Neural cell (in vitro differentiated cells): ENCODE measurements around the gene SLC18A3.

Experiments
- CTCF ChIP-seq: fragments of 450-650 bp; IDR thresholded peaks from 2 replicates; pipeline ENCODE4 v1.5.1; 2014; ENCODE audit warnings: antibody characterized with exemption, mild to moderate bottlenecking, moderate library complexity; ENCODE audit not compliant: poor library complexity, severe bottlenecking
- EP300 ChIP-seq: fragments of 450-650 bp; conservative IDR thresholded peaks from 2 replicates; pipeline ENCODE4 v1.6.1; 2014; ENCODE audit warnings: antibody characterized with exemption, mild to moderate bottlenecking, moderate library complexity; ENCODE audit not compliant: poor library complexity, severe bottlenecking
- EZH2 ChIP-seq: fragments of 200-600, 300-800 bp; shearing (Covaris generic), sonication (generic); IDR thresholded peaks from 2 replicates; pipeline ENCODE4 v1.6.1; 2014; ENCODE audit warnings: antibody characterized with exemption, low read length, borderline replicate concordance, mild to moderate bottlenecking; ENCODE audit not compliant: insufficient read depth, poor library complexity, severe bottlenecking
- MXI1 ChIP-seq: fragments of 450-650 bp; conservative IDR thresholded peaks from 2 replicates; pipeline ENCODE4 v1.6.1; 2014; ENCODE audit warnings: antibody characterized with exemption, mild to moderate bottlenecking; ENCODE audit not compliant: poor library complexity, severe bottlenecking
- POLR2AphosphoS5 ChIP-seq: IDR thresholded peaks from 2 replicates; pipeline ENCODE4 v1.6.1; 2012
- RAD21 ChIP-seq: fragments of 450-650 bp; conservative IDR thresholded peaks from 2 replicates; pipeline ENCODE4 v1.6.1; 2014; ENCODE audit warnings: antibody characterized with exemption, mild to moderate bottlenecking, moderate library complexity

- TF ChIP-seq CTCF (no peak), EZH2 (no peak), POLR2AphosphoS5 (no peak), RAD21 (no peak), MXI1 (no peak), EP300 (no peak)
Observed at GRCh38 chr10:49595713-49596492, 14.2 kb upstream of the SLC18A3 start.
